BLaER1 (cell line): Measurements from ENCODE around the gene PCDHGA5.
A peak's percentile ranks its signal among the peaks of the same experiment; 100 is the strongest.
"Not testable (repeated sequence)": the region's sequence is repeated elsewhere in the genome, so short reads cannot be mapped to it uniquely, and the experiment has no call there.

Experiments
- H3K27ac ChIP-seq: shearing (Covaris generic); formaldehyde crosslinking; 2 replicates; pipeline ENCODE4 v1.8.1; 2022
- H3K27me3 ChIP-seq: shearing (Covaris generic); formaldehyde crosslinking; 2 replicates; pipeline ENCODE4 v1.8.1; 2022
- H3K36me3 ChIP-seq: shearing (Covaris generic); formaldehyde crosslinking; 2 replicates; pipeline ENCODE4 v1.8.1; 2022
- H3K4me1 ChIP-seq: shearing (Covaris generic); formaldehyde crosslinking; 2 replicates; pipeline ENCODE4 v1.8.1; 2022
- H3K4me2 ChIP-seq: shearing (Covaris generic); formaldehyde crosslinking; 2 replicates; pipeline ENCODE4 v1.8.1; 2022
- H3K4me3 ChIP-seq: shearing (Covaris generic); formaldehyde crosslinking; 2 replicates; pipeline ENCODE4 v1.8.1; 2022
- H3K9ac ChIP-seq: shearing (Covaris generic); formaldehyde crosslinking; 2 replicates; pipeline ENCODE4 v1.8.1; 2022
- H3K9me3 ChIP-seq: shearing (Covaris generic); formaldehyde crosslinking; 2 replicates; pipeline ENCODE4 v1.8.1; 2022
- H4K20me1 ChIP-seq: shearing (Covaris generic); formaldehyde crosslinking; 2 replicates; pipeline ENCODE4 v1.8.1; 2022
- Cebpa-rat ChIP-seq: shearing (Covaris generic); IDR thresholded peaks from 2 replicates; pipeline ENCODE4 v1.8.1; 2022

PCDHGA5 gene

DNA sequence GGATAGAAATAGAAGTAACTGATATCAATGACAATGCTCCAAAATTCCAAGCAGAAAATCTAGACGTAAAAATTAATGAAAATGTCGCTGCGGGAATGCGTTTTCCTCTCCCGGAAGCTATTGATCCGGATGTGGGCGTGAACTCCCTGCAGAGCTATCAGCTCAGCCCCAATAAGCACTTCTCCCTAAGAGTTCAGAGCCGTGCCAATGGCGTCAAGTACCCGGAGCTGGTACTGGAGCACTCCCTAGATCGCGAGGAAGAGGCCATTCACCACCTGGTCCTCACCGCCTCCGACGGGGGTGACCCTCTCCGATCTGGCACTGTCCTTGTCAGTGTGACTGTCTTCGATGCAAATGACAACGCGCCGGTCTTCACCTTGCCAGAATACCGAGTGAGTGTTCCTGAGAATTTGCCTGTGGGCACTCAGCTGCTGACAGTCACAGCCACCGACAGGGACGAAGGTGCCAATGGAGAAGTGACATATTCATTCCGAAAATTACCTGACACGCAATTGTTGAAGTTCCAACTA, 49.6 kb downstream of the PCDHGA5 start:
- Histone ChIP-seq H3K4me3 (peak overlapping the region; percentile 66), H3K27me3 (peaks cover 22% of the 10 kb centered on the region), H3K9ac (peak overlapping the region; percentile 75; the same call in 1 of the 2 replicates), H3K36me3 (peaks cover 4% of the 10 kb centered on the region; the same call in 1 of the 2 replicates), H3K4me1 (peaks cover 19% of the 10 kb centered on the region), H3K9me3 (peaks cover 41% of the 10 kb centered on the region), H4K20me1 (no peaks in the 10 kb centered on the region), H3K4me2 (peak overlapping the region; percentile 74), H3K27ac (no peak overlapping the region)
- TF ChIP-seq Cebpa-rat: no peak

- Histone ChIP-seq H3K4me3 (peak overlapping the region; percentile 48), H3K36me3 (peaks cover 15% of the 10 kb centered on the region), H3K4me1 (peaks cover 19% of the 10 kb centered on the region), H3K9me3 (peaks cover 41% of the 10 kb centered on the region), H3K27me3 (peaks cover 28% of the 10 kb centered on the region), H3K4me2 (peak overlapping the region; percentile 77)
- not testable (repeated sequence) for H3K9ac ChIP-seq, H3K27ac ChIP-seq, H4K20me1 ChIP-seq
Measured at GRCh38 chr5:141414548-141415274, 50.7 kb downstream of the PCDHGA5 start.

DNA sequence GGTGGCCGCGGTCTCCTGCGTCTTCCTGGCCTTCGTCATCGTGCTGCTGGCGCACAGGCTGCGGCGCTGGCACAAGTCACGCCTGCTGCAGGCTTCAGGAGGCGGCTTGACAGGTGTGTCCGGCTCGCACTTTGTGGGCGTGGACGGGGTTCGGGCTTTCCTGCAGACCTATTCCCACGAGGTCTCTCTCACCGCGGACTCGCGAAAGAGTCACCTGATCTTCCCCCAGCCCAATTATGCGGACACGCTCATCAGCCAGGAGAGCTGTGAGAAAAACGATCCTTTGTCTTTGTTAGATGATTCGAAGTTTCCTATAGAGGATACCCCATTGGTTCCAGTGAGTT, 51.3 kb downstream of the PCDHGA5 start:
- Histone ChIP-seq H3K4me1 (peaks cover 19% of the 10 kb centered on the region), H3K4me2 (peak overlapping the region; percentile 77), H3K27me3 (peaks cover 28% of the 10 kb centered on the region), H3K36me3 (peaks cover 18% of the 10 kb centered on the region), H3K9me3 (peaks cover 41% of the 10 kb centered on the region), H3K4me3 (peak overlapping the region; percentile 48)
- H3K27ac ChIP-seq, H4K20me1 ChIP-seq, H3K9ac ChIP-seq: not testable (repeated sequence)
